Dedifferentiated amniotic fluid mesenchymal stem cell (primary cell): Measurements from ENCODE around the gene MPEG1.

Experiments
- DNase-seq: peaks from one replicate; pipeline ENCODE4 v3.0.0-alpha.2; 2016; ENCODE audit errors: extremely low spot score

MPEG1 gene

GRCh38 chr11:59164028-59164427 is 48.7 kb downstream of the MPEG1 start:
- DNase-seq = peak; percentile 7
